Caco-2 (cell line): Measurements from ENCODE around the gene RGCC. TPM values are rescaled to one million over a fixed set of nuclear protein-coding genes. Genes with fewer than 3 reads are reported as not detected.
A peak's percentile ranks its signal among the peaks of the same experiment; 100 is the strongest.

ENCODE experiments used
- BruUV-seq: library from RNA; stranded (reverse); fragments of 400-500 nt; replicated peaks from 2 replicates; lab custom pipeline; 2021; lab: Mats Ljungman, UMichigan
- CTCF ChIA-PET: fragments of 300-600 bp; sonication (Branson Sonifier 250); formaldehyde crosslinking; loops from one replicate; lab custom pipeline; 2022; ENCODE audit warnings: antibody characterized with exemption; lab: Charles Lee
- POLR2A ChIA-PET: fragments of 300-600 bp; sonication (Branson Sonifier 250); formaldehyde crosslinking; loops from one replicate; lab custom pipeline; 2022; ENCODE audit warnings: antibody characterized with exemption; lab: Charles Lee
- DNase-seq, 2 experiments: peaks; one replicate each; pipeline versions ENCODE4 v3.0.0 to v3.0.0-alpha.2; 2020 to 2022
- H3K27me3 ChIP-seq: replicated peaks from 2 replicates; pipeline ENCODE4 v1.6.0; 2011; ENCODE audit warnings: low read length; ENCODE audit not compliant: control insufficient read depth, insufficient read depth
- H3K36me3 ChIP-seq: 2 replicates; pipeline ENCODE4 v1.5.1; 2011; ENCODE audit warnings: low read length; ENCODE audit not compliant: control insufficient read depth, insufficient read depth
- H3K4me1 ChIP-seq: fragments of 250-450 bp; sonication (Bioruptor Pico); 2 replicates; pipeline ENCODE4 v1.5.1; 2020; ENCODE audit warnings: mild to moderate bottlenecking
- H3K4me3 ChIP-seq: 2 replicates; pipeline ENCODE4 v1.5.1; 2011; ENCODE audit warnings: low read depth, mild to moderate bottlenecking, control low read depth, low read length
- H3K9me3 ChIP-seq: fragments of 250-450 bp; sonication (Bioruptor Pico); 2 replicates; pipeline ENCODE4 v1.5.1; 2020; ENCODE audit warnings: mild to moderate bottlenecking, moderate library complexity
- H3K27ac Mint-ChIP-seq: one replicate; pipeline ENCODE4 v1.8.0; 2022; ENCODE audit warnings: mixed read lengths; ENCODE audit not compliant: unreplicated experiment
- H3K27me3 Mint-ChIP-seq: one replicate; pipeline ENCODE4 v1.8.0; 2022; ENCODE audit warnings: mixed read lengths; ENCODE audit not compliant: insufficient read depth, unreplicated experiment
- H3K36me3 Mint-ChIP-seq: one replicate; pipeline ENCODE4 v1.8.0; 2022; ENCODE audit warnings: mild to moderate bottlenecking, mixed read lengths; ENCODE audit not compliant: insufficient read depth, unreplicated experiment
- H3K4me1 Mint-ChIP-seq: one replicate; pipeline ENCODE4 v1.8.0; 2022; ENCODE audit warnings: low read depth, mixed read lengths; ENCODE audit not compliant: unreplicated experiment
- H3K4me3 Mint-ChIP-seq: one replicate; pipeline ENCODE4 v1.8.0; 2022; ENCODE audit warnings: mild to moderate bottlenecking, moderate library complexity, mixed read lengths; ENCODE audit not compliant: unreplicated experiment
- H3K9me3 Mint-ChIP-seq: one replicate; pipeline ENCODE4 v1.8.0; 2022; ENCODE audit warnings: mixed read lengths; ENCODE audit not compliant: unreplicated experiment
- intact Hi-C: fragments of 100-400 bp; cut with micrococcal nuclease; formaldehyde crosslinking; loops from one replicate; pipeline ENCODE4 v1.10.0; 2022; ENCODE audit not compliant: unreplicated experiment
- total RNA-seq: library from RNA; stranded (reverse); gene quantifications from 2 replicates; pipeline ENCODE4 v1.2.3, GENCODE V29; 2022
- TF ChIP-seq, protein P1 (sequence below), 2 experiments: fragments of 200-600 bp in 1 of 2; IDR thresholded peaks; 1 replicate in 1 of 2; 2 replicates in 1 of 2; pipeline versions ENCODE4 v1.5.1 to v1.8.0; 2011 to 2022; ENCODE audit warnings: antibody characterized with exemption in 1 of 2, control low read depth in 1 of 2, inconsistent platforms in 1 of 2, low read depth in 1 of 2, low read length in 1 of 2, mild to moderate bottlenecking in 1 of 2, moderate library complexity in 1 of 2; ENCODE audit not compliant: insufficient read depth in 1 of 2, severe bottlenecking in 1 of 2, unreplicated experiment in 1 of 2

RGCC gene
- total RNA-seq, 1 experiment from 2014 or later: 70.8 TPM

DNA sequence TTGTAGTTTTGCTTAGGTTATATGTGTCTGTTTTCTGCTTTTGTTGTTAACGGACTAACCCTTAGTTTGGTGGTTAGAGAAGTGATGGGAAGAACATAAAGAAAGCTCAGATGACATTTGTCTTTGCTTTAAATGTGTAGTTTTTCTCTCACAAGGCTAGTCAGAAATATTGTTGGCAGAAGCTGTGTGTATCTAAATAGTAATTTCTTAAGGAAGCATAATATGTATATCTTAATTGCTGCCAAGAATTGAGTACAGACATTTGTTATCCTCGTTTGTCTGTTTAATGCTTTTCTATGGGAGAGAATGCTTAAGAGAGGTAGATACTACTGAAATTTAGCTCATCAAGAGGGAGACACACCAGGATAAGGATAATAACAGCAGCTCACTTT, 2.7 kb downstream of the RGCC start:
- ChIA-PET CTCF (interaction anchor here (4.4 kb wide), 1 partner anchor 192 kb away, joined by 38 read pairs; no protein-coding TSS in a partner anchor), POLR2A (interaction anchor here (0.7 to 1.6 kb wide), 3 partner anchors 48 to 659 kb away, joined by 3 read pairs; no protein-coding TSS in a partner anchor)
- Mint-ChIP-seq H3K9me3 (no peaks in the 10 kb centered on the region), H3K27ac (no peak overlapping the region), H3K4me1 (peaks cover 21% of the 10 kb centered on the region), H3K36me3 (peaks cover 60% of the 10 kb centered on the region), H3K27me3 (peaks cover 7% of the 10 kb centered on the region), H3K4me3 (peak overlapping the region; percentile 83)
- no peak overlapping the region for H3K4me3 ChIP-seq
- H3K36me3 ChIP-seq: no peaks in the 10 kb centered on the region
- TF ChIP-seq, protein P1, sequence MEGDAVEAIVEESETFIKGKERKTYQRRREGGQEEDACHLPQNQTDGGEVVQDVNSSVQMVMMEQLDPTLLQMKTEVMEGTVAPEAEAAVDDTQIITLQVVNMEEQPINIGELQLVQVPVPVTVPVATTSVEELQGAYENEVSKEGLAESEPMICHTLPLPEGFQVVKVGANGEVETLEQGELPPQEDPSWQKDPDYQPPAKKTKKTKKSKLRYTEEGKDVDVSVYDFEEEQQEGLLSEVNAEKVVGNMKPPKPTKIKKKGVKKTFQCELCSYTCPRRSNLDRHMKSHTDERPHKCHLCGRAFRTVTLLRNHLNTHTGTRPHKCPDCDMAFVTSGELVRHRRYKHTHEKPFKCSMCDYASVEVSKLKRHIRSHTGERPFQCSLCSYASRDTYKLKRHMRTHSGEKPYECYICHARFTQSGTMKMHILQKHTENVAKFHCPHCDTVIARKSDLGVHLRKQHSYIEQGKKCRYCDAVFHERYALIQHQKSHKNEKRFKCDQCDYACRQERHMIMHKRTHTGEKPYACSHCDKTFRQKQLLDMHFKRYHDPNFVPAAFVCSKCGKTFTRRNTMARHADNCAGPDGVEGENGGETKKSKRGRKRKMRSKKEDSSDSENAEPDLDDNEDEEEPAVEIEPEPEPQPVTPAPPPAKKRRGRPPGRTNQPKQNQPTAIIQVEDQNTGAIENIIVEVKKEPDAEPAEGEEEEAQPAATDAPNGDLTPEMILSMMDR (IDR thresholded peaks at IDR 0.05; ENCODE audit: insufficient read depth in 1 of 2, low read depth in 1 of 2, low read length in 1 of 2, severe bottlenecking in 1 of 2, unreplicated experiment in 1 of 2): no peak
- intact Hi-C loops: no loop called here
- no peak for DNase-seq
- H3K27me3 ChIP-seq: no peaks in the 10 kb centered on the region
- H3K9me3 ChIP-seq: no peaks in the 10 kb centered on the region
- H3K4me1 ChIP-seq: no peaks in the 10 kb centered on the region
- BruUV-seq: no TSS peak

DNA sequence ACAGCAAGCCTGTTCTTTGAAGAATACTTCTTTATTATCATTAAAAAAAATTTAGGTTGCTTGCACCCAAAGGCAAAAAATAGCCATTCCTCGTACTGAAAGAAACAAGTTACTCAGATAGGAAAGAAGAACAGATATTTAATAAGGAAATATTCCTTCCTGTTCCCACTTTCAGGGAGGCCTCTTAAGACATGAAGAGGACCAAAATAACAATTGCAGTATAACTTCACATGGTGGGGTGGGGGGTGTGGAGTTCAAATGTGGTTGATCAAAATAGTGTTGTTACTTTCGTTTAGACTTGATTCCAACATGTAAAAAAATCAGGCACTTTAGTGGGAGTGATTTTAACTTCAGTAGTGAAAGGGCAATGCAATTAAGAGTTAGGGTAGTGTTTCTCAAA, 3.6 kb downstream of the RGCC start:
- no TSS peak for BruUV-seq
- intact Hi-C loops: no loop called here
- POLR2A ChIA-PET: interaction anchor here (0.7 to 1.6 kb wide), 2 partner anchors 153 to 660 kb away, joined by 3 read pairs; no protein-coding TSS in a partner anchor

DNA sequence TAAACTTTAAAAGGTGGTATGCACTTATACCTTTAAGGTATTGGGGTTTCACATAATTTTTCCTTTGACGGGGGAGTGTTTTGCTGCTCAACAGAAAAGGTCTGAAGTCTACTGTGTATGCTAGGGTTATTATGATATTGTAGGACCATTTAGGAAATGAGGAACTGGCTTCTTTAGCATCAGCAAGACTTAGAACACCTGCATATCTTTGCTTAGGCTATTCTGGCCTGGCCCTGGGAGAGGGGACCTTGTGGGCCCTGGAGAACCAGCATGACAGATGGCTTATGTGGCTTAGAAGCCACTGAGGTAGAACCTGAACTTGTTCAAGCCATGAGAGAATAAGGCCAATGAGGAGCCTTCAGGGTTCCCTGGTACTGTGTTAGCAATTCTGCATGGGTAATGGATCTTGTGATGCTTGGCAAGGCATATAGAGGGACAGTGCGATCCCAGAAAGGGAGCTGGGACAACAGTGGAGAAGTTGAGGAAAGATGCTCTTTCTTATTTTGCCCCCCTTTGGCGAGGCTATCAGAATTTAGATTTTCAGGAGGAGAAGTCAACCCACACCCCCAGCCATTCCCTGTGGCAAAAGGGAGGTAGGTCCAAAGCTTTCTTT, 4.3 kb downstream of the RGCC start:
- Mint-ChIP-seq H3K4me1 (peaks cover 21% of the 10 kb centered on the region), H3K27ac (no peak overlapping the region), H3K36me3 (peaks cover 63% of the 10 kb centered on the region), H3K27me3 (no peaks in the 10 kb centered on the region), H3K9me3 (no peaks in the 10 kb centered on the region), H3K4me3 (no peak overlapping the region)
- Histone ChIP-seq H3K4me3 (no peak overlapping the region), H3K36me3 (no peaks in the 10 kb centered on the region), H3K4me1 (no peaks in the 10 kb centered on the region), H3K9me3 (no peaks in the 10 kb centered on the region), H3K27me3 (no peaks in the 10 kb centered on the region)
- intact Hi-C loops: no loop called here
- ChIA-PET POLR2A (no interaction called here), CTCF (no interaction called here)
- TF ChIP-seq, protein P1 (IDR thresholded peaks at IDR 0.05; ENCODE audit: insufficient read depth in 1 of 2, low read depth in 1 of 2, low read length in 1 of 2, severe bottlenecking in 1 of 2, unreplicated experiment in 1 of 2): no peak
- DNase-seq: no peak
- no TSS peak for BruUV-seq

More for the DNA sequence above, 3.6 kb downstream of the RGCC start:
- H3K4me1 Mint-ChIP-seq: peaks cover 21% of the 10 kb centered on the region
- Histone ChIP-seq H3K27me3 (no peaks in the 10 kb centered on the region), H3K4me3 (no peak overlapping the region), H3K9me3 (no peaks in the 10 kb centered on the region), H3K36me3 (no peaks in the 10 kb centered on the region), H3K4me1 (no peaks in the 10 kb centered on the region)
- TF ChIP-seq, protein P1 (IDR thresholded peaks at IDR 0.05; ENCODE audit: insufficient read depth in 1 of 2, low read depth in 1 of 2, low read length in 1 of 2, severe bottlenecking in 1 of 2, unreplicated experiment in 1 of 2): no peak
- H3K27me3 Mint-ChIP-seq: peaks cover 3% of the 10 kb centered on the region
- H3K9me3 Mint-ChIP-seq: no peaks in the 10 kb centered on the region
- no peak overlapping the region for H3K27ac Mint-ChIP-seq
- H3K4me3 Mint-ChIP-seq: no peak overlapping the region
- no peak for DNase-seq
- CTCF ChIA-PET: no interaction called here
- peaks cover 59% of the 10 kb centered on the region for H3K36me3 Mint-ChIP-seq
